ENCODE measurements around the gene CCDC190.

GRCh38 chr1:162893612-162893908 is 32.6 kb upstream of the CCDC190 start:
- TF ChIP-seq, protein P1, sequence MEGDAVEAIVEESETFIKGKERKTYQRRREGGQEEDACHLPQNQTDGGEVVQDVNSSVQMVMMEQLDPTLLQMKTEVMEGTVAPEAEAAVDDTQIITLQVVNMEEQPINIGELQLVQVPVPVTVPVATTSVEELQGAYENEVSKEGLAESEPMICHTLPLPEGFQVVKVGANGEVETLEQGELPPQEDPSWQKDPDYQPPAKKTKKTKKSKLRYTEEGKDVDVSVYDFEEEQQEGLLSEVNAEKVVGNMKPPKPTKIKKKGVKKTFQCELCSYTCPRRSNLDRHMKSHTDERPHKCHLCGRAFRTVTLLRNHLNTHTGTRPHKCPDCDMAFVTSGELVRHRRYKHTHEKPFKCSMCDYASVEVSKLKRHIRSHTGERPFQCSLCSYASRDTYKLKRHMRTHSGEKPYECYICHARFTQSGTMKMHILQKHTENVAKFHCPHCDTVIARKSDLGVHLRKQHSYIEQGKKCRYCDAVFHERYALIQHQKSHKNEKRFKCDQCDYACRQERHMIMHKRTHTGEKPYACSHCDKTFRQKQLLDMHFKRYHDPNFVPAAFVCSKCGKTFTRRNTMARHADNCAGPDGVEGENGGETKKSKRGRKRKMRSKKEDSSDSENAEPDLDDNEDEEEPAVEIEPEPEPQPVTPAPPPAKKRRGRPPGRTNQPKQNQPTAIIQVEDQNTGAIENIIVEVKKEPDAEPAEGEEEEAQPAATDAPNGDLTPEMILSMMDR (conservative IDR thresholded peaks at IDR 0.05; ENCODE audit: low read depth, low read length) = no peak
- TF ChIP-seq RAD21 (IDR thresholded peaks at IDR 0.05; ENCODE audit: low read length) (no peak), RCOR1 (IDR thresholded peaks at IDR 0.05; ENCODE audit: insufficient replicate concordance, low read length) (no peak)

Data from IMR-90 (cell line).